GM12873 (cell line): ENCODE measurements around the gene ZNF771.

Source experiments
- TF ChIP-seq, protein P1 (sequence below): IDR thresholded peaks from 2 replicates; pipeline ENCODE4 v1.5.1; 2012; ENCODE audit warnings: low read depth, mild to moderate bottlenecking, moderate library complexity, low read length, control low read depth; ENCODE audit not compliant: insufficient read depth; ENCODE audit errors: missing control alignments

The ZNF771 gene

GRCh38 chr16:30382111-30382881, 25.1 kb upstream of the ZNF771 start, which contains the start of gene SEPTIN1:
TSS of gene SEPTIN1 (minus strand) at chr16:30382561. CDS start at chr16:30382542, 19 bp downstream.
- TF ChIP-seq, protein P1, sequence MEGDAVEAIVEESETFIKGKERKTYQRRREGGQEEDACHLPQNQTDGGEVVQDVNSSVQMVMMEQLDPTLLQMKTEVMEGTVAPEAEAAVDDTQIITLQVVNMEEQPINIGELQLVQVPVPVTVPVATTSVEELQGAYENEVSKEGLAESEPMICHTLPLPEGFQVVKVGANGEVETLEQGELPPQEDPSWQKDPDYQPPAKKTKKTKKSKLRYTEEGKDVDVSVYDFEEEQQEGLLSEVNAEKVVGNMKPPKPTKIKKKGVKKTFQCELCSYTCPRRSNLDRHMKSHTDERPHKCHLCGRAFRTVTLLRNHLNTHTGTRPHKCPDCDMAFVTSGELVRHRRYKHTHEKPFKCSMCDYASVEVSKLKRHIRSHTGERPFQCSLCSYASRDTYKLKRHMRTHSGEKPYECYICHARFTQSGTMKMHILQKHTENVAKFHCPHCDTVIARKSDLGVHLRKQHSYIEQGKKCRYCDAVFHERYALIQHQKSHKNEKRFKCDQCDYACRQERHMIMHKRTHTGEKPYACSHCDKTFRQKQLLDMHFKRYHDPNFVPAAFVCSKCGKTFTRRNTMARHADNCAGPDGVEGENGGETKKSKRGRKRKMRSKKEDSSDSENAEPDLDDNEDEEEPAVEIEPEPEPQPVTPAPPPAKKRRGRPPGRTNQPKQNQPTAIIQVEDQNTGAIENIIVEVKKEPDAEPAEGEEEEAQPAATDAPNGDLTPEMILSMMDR, result no peak

DNA sequence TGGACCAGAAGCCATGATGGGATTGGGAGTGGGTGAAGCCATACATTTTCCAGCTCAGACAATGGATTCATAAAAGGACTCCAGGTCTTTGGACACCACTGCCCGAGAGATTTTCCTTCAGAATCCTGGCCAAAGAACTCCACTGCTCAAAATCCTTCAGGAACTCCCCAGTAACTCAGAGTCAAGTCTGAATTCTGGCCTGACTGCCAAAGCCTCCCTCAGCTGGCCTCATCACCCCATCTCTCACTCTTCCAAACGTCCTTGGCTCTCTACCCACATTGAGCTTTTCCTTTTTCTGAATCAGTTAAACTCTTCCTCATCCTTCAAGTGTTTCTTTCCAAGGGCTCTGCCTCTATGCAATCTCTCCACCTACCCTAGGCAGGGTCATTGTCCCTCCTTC, 23.9 kb upstream of the ZNF771 start:
- TF ChIP-seq, protein P1, result no peak

DNA sequence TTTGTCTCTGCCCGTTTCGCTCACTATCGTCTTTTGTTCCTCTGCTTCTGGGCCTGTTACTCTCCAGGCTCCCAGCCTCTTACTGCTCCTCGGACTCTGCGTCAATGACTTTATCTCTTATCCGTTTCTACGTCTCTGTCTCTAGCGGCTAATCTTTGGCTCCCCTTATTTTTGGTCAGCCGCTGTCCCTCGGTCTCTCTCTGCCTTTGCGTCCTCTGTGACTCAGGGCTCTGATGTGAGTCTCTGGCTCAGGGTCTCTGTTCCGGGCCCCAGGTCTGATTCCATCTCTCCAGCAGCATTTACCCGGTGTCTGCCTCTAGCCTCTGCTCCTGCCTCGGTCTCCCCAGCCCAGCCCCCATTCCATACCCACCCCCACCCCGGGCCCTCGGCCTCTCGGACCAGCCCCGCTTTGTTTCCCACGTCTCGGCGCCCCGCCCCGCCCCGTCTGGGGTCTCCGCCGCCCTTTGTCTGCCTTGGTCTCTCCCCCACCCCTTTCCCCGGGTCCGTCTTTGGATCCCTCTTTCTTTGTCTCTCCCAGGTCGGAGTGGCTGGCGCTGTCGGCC, 12.7 kb upstream of the ZNF771 start:
- TF ChIP-seq, protein P1, result no peak

DNA sequence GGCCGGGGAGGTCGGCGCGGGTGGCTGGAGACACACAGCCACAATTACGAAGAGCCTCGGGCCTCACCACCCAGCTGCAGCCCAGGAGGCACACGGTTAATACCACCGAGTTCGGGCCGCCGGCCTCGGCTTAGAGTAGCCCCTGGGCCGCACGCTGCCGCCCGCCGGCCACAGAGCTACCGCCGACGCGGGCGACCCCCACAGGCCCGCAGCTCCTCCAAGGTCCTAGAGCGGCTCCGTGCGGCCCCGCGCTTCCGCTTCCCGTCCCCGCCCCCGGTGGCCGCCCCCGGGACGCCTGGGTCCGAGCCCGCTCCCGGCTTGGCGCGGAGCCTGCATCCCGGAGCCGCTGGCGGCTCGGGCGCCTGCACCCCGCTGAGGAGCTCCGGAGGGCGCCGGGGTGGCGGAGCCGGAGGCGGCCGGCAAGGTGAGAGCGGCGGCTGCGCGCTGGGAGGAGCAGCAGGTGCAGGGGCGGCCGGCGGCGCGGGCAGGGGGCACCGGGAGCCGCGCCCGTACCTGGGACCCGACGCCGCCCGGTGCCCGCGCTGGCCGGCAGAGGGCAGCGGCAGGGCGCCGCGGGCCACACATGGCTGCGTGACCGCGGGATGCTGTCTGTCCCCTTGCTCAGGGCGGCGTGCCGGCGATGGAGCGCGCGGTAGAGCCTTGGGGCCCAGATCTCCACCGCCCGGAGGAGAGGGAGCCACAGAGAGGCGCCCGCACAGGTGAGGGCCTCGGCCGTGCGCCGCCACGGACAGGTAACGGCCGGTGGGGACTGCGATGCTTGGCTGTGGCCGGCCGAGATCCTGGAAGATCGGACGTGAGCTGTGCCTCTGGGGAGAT, 12.0 kb upstream of the ZNF771 start, which contains the start of gene ZNF48:
ZNF48 (plus strand) TSS at position 266 of the 837 bp plus-strand sequence; CDS start at position 641, 375 bp downstream.
- TF ChIP-seq, protein P1, result peak; percentile 34

GRCh38 chr16:30395992-30396585, 11.3 kb upstream of the ZNF771 start:
- TF ChIP-seq, protein P1, result no peak

DNA sequence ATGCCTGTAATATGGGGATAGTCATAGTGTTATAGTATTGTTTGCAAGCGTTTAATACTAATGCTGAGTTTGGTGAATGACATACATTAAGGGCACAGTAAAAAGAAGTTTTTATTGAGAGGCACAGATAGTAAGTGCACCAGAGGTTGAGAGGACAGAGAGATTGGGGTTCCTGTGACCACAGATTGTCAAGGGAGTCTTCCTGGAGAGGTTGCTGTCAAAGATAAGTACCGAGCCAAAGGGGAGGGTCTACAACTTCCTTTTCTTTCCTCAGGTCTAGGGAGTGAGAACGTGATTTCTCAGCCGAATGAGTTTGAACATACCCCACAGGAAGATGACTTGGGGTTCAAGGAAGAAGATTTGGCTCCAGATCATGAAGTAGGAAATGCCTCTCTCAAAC, 10.3 kb upstream of the ZNF771 start:
- TF ChIP-seq, protein P1, result no peak
